GM12864 (cell line): ENCODE measurements around the gene CADM1.
A peak's percentile ranks its signal among the peaks of the same experiment; 100 is the strongest.

ENCODE experiments used
- DNase-seq: peaks from one replicate; pipeline ENCODE4 v3.0.0-alpha.2; 2011; ENCODE audit warnings: low read depth
- H3K4me3 ChIP-seq: 2 replicates; pipeline ENCODE4 v1.5.1; 2011; ENCODE audit warnings: mild to moderate bottlenecking, low read depth, low read length, control low read depth
- CTCF ChIP-seq: IDR thresholded peaks from 2 replicates; pipeline ENCODE4 v1.5.1; 2011; ENCODE audit warnings: low read depth, mild to moderate bottlenecking, moderate library complexity, low read length, control low read depth, inconsistent platforms; ENCODE audit errors: missing control alignments

CADM1 gene

GRCh38 chr11:115515647-115516395 is 11.6 kb upstream of the CADM1 start:
- no peak for DNase-seq
- no peak overlapping the region for H3K4me3 ChIP-seq
- no peak for TF ChIP-seq CTCF

GRCh38 chr11:115506954-115507675 is 2.9 kb upstream of the CADM1 start:
- no peak overlapping the region for H3K4me3 ChIP-seq
- TF ChIP-seq CTCF, result no peak
- DNase-seq, result no peak

- H3K4me3 ChIP-seq, result peak overlapping the region; percentile 65; the same call in 1 of the 2 replicates
- DNase-seq, result no peak
These were observed 960 bp upstream of the CADM1 start for GRCh38 chr11:115505175-115505574.

GRCh38 chr11:115503886-115504275 is 334 bp downstream of the CADM1 start:
- no peak for DNase-seq
- H3K4me3 ChIP-seq, result peak overlapping the region; percentile 65
- no peak for TF ChIP-seq CTCF

More at GRCh38 chr11:115505175-115505574, 960 bp upstream of the CADM1 start:
- no peak for TF ChIP-seq CTCF

- TF ChIP-seq CTCF, result peak; percentile 49
- peak overlapping the region; percentile 65 for H3K4me3 ChIP-seq
- DNase-seq, result peak; percentile 26
These were observed 931 bp downstream of the CADM1 start for GRCh38 chr11:115503083-115503885.

GRCh38 chr11:115502636-115503082 is 1.6 kb downstream of the CADM1 start:
- no peak for TF ChIP-seq CTCF
- H3K4me3 ChIP-seq, result peak overlapping the region; percentile 65

More at GRCh38 chr11:115502636-115503082, 1.6 kb downstream of the CADM1 start:
- no peak for DNase-seq
